K562 (cell line): Measurements from ENCODE around the gene VWDE.

Experiments
- TEAD1 ChIP-seq, 2 experiments: fragments of 450-650 bp in 1 of 2; sonication (generic) in 1 of 2; formaldehyde crosslinking; IDR thresholded peaks; 2 replicates each; pipeline versions ENCODE4 v1.4.0 to v1.8.0; 2020 to 2022; ENCODE audit warnings: mild to moderate bottlenecking in 2 of 2, missing genetic modification reagents in 1 of 2
- TF ChIP-seq, protein P1 (sequence below), 3 experiments: IDR thresholded peaks in 2 of 3; conservative IDR thresholded peaks in 1 of 3; 2 replicates each; pipeline ENCODE4 v1.5.1; 2011 to 2012; ENCODE audit warnings: low read length in 3 of 3, mild to moderate bottlenecking in 3 of 3, control low read depth in 2 of 3, improper control_type of control experiment in 1 of 3, inconsistent platforms in 1 of 3, low read depth in 1 of 3, mixed read lengths in 1 of 3, moderate library complexity in 1 of 3; ENCODE audit not compliant: insufficient read depth in 2 of 3

DNA sequence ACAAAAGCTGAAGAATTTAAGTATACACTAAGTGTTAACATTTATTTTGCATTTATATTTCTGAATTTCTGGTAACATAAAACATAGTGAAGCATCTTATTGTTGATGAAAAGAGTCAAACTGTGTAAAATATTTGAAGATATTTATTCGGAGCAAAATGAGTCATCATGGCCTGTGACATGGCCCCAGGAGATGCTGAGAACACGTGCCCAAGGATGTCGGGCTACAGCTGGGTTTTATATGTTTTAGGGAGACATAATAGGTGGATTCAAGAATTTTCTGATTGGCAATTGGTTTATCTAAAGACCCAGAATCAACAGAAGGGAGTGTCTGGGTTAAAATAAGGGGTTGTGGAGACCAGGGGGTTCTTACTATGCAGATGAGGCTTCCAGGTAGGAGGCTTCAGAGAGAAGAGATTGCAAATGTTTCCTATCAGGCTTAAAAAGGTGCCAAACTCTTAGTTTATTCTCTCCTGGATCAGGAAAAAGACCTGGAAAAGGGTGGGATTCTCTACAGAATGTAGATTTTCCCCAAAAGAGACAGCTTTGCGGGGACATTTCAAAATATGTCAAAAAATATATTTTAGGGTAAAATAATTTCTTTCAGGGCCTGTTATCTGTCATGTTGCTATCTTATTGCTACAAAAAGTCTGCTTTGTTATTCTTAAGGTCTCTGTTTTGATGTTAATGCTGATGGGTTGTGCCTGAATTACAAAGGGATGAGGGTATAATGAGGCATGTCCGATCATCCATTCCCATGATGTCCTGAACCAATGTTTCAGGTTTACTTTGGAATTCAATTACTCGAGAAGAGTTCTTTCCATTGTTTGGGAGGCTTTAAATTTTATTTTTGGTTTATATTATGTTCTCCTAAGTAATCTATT is 74.5 kb downstream of the VWDE start:
- TF ChIP-seq, protein P1, sequence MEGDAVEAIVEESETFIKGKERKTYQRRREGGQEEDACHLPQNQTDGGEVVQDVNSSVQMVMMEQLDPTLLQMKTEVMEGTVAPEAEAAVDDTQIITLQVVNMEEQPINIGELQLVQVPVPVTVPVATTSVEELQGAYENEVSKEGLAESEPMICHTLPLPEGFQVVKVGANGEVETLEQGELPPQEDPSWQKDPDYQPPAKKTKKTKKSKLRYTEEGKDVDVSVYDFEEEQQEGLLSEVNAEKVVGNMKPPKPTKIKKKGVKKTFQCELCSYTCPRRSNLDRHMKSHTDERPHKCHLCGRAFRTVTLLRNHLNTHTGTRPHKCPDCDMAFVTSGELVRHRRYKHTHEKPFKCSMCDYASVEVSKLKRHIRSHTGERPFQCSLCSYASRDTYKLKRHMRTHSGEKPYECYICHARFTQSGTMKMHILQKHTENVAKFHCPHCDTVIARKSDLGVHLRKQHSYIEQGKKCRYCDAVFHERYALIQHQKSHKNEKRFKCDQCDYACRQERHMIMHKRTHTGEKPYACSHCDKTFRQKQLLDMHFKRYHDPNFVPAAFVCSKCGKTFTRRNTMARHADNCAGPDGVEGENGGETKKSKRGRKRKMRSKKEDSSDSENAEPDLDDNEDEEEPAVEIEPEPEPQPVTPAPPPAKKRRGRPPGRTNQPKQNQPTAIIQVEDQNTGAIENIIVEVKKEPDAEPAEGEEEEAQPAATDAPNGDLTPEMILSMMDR (IDR thresholded peaks at IDR 0.05 in 2 of 3, conservative IDR thresholded peaks at IDR 0.05 in 1 of 3; ENCODE audit: insufficient read depth in 2 of 3, low read depth in 1 of 3, low read length in 3 of 3): no peak
- no peak for TF ChIP-seq TEAD1 (CRISPR knock-in tag; IDR thresholded peaks at IDR 0.05)
